HG03135 (cell line): ENCODE results near the gene NRL.

ENCODE experiments used
- ATAC-seq: cut with Tn5 transposase; IDR thresholded peaks from one replicate; pipeline ENCODE4 v1.9.1; 2021; ENCODE audit warnings: mild to moderate bottlenecking, moderate library complexity; ENCODE audit not compliant: unreplicated experiment

NRL gene

DNA sequence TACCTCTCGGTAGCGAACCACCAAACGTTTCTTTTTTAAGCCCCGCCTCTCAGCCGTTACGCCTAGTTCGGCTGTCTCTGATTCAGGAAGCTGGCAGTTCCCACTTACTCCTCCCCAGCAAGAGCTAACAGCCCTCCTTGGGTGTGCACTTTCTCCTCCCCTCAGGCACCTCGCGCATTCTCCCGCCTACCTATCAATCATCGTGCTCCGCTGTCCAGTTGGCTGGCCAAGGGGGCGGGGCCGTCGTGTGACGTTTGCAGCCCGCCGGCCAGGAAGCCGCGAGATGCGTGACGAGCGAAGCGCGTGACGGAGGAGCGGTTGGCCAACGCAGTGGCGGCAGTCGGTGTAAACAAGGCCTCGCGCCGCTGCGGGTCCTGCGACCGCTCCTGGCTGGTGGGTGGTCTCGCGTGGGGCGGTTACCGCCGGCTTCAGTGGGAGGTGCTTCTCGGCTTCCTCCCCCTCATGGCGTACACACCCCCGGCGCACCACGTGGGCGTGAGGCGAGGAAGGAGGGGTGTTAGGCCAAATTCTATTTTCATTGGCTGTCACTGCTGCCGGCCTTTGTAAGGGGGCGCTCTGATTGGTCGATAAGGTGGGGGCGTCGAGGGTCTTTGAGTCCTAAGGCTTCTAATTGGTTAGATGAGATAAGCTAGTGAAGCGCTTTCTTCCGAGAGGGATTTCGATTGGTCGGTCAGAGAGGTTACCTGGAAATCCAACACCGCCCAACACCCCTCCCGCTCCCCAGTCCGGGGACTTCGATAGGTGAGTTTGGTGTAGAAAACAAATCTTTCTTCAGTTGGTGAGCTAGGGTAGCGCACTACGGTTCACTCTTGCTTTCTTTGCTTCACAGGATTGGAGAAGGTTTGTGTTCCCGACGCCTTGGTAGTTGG lies at the start of gene NRL, which contains the start of gene DCAF11:
NRL (minus strand) TSS at position 418 of the 890 bp plus-strand sequence. CDS start 32,101 bp downstream, outside the sequence.
DCAF11 (plus strand) TSS at position 246 of the 890 bp plus-strand sequence. CDS start 818 bp downstream, outside the sequence.
- ATAC-seq = peak; percentile 80

DNA sequence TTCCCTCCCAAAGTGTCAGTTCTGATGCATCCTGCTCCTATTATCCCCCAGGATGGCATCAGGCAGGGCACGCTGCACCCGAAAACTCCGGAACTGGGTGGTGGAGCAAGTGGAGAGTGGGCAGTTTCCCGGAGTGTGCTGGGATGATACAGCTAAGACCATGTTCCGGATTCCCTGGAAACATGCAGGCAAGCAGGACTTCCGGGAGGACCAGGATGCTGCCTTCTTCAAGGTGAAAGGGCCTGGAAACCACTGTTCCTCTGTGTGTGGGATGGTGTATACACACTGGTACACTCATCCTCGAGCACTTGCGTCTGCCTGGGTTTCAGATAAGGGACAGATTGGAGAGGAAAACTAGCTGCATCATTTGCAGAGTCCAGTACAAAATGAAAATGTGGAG lies 47.3 kb upstream of the NRL start:
- no peak for ATAC-seq

DNA sequence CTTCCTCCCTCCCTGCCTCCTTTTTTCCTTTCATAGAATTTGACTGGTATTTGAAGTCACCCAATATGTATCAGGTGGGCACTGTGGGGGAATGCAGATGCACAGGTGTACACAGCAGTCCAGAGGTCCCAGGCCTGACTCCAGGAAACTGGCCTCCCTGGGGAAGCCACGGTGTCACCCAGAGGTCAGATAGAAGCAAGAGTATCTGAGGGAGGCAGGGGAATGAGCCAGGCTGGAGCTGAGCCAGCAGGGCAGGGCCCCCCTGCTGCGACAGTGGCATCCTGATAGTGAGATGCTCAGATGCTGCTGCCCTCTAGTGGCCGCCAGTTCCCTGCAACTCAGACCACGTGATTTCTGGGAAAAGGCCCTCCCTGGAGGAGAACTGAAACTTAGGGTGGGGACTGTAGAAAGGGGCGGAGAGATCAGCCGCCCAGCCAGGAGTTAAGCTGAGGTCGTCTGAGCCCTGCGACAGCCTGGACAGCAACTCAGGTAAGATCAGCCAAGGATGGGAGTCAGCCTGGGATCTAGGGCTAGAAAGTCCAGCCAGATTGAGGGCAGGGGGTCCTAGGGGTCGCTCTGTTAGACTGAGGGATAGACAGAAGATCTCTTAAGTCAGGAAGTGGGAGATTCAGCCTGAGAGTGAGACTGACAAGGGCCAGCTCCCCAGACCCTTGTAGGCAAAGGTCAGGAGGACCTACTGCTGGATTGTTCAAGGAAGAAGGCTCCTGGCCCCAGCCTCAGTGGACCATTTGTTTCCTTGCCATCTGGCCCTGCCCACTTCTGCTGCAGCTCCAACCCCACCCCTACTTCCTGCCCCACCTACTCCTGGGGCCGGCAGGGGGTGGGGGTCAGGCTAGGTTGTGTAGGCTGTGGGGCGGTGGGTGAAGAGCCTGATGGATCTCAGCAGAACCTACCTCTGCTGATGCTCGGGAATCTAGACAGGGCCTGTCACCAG lies 46.4 kb upstream of the NRL start, which contains the start of gene IRF9:
IRF9 (plus strand) TSS at position 416 of the 955 bp plus-strand sequence. CDS start 880 bp downstream, outside the sequence.
- peak; percentile 78 for ATAC-seq

DNA sequence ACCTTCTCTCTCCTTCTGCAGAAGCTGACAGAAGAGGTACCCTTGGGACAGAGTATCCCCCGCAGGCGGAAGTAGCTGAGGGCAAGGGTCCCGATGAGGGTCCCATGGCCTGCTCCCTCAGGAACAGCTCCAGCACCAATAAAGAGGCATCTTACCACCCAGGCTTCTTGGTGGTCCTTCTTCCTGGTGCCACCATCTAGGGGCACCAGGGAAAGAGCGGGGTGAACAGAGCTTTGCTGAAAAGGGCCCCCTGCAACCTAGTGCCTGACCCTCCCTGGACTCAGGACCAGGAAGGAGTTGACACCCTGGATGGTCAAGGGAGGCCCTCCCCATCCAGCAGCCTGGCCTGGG lies 45.7 kb upstream of the NRL start:
- peak; percentile 6 for ATAC-seq

DNA sequence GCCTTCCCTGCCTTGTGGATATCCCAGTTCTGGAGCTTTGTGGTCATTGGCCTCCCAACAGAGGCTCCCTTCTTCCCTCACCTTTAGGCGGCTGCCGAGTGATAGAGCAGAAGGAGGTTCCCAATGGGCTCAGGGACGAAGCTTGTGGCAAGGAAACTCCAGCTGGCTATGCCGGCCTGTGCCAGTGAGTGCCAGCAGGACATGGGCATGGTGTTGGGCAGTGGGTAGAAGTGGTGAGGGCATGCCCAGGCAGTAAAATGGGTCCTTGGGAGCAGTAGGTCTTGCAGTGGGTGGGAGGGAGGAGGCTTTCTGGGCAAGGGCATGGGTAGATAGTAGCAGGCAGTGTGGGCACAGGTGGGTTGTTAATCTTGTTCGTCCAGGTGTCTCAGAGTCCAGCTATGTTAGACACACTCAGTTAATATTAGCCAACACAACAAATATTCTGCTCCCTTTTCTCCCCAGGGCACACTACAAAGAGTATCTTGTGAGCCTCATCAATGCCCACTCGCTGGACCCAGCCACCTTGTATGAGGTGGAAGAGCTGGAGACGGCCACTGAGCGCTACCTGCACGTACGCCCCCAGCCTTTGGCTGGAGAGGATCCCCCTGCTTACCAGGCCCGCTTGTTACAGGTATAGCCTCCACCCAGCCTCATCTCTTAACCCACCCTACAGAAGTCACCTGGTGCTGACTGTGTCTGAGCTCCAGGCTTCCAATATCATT lies 45.2 kb upstream of the NRL start:
- no peak for ATAC-seq

DNA sequence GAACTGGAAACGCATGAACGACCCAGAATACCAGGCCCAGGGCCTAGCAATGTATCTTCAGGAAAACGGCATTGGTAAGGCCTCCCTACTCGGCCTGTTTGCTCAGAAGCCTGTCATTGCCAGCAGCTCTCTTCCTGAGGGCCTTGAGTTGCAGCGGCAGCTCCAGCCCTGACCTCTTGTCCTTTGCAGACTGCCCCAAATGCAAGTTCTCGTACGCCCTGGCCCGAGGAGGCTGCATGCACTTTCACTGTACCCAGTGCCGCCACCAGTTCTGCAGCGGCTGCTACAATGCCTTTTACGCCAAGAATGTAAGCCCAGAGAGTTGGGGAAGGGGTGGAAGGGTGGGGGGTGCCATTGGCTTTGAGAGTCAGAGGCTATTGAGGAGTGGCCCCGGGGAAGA lies 42.6 kb upstream of the NRL start:
- no peak for ATAC-seq

DNA sequence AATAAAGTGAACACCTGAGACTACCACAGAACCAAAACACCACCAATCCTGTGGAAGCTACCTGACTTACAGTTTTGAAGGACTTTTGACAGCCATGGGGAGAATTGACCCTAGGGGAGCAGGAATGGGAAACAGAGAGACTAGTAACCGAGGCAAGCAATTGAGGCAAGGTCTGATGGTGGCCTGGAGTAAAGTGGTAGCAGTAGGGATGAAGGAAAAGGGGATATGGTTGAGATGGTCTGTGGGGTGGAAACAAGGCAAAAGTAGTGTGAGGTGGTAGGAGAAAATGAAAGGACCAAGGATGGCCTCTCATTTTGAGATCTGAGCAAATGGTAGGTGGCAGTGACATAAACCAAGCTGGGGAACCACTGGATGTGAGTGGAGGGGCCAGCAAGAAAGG lies 42.1 kb upstream of the NRL start:
- ATAC-seq = no peak

DNA sequence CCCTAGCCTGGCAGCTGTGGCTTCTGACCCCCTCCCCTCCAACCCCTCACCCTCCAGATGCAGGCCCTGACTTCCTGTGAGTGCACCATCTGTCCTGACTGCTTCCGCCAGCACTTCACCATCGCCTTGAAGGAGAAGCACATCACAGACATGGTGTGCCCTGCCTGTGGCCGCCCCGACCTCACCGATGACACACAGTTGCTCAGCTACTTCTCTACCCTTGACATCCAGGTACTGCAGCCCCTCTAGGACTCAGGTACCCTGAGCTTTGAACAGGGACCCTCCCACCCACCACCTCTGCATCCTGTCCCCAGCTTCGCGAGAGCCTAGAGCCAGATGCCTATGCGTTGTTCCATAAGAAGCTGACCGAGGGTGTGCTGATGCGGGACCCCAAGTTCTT lies 40.4 kb upstream of the NRL start:
- ATAC-seq = no peak

DNA sequence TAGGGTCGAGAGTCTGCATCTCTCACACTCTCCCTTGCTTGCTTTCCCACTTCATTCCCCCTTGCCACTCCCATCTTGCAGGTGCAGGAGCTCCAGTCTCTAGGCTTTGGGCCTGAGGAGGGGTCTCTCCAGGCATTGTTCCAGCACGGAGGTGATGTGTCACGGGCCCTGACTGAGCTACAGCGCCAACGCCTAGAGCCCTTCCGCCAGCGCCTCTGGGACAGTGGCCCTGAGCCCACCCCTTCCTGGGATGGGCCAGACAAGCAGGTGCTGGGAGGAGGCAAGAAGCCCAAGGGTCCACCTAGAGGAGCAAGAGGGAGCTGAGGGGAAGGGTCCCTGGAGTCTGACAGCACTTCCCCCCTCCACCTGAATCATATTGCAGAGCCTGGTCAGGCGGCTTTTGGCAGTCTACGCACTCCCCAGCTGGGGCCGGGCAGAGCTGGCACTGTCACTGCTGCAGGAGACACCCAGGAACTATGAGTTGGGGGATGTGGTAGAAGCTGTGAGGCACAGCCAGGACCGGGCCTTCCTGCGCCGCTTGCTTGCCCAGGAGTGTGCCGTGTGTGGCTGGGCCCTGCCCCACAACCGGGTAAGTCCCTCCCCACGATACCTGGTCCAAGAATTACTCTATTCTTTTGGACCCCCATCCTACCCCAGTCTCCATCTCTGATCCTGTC lies 36.8 kb upstream of the NRL start:
- no peak for ATAC-seq

DNA sequence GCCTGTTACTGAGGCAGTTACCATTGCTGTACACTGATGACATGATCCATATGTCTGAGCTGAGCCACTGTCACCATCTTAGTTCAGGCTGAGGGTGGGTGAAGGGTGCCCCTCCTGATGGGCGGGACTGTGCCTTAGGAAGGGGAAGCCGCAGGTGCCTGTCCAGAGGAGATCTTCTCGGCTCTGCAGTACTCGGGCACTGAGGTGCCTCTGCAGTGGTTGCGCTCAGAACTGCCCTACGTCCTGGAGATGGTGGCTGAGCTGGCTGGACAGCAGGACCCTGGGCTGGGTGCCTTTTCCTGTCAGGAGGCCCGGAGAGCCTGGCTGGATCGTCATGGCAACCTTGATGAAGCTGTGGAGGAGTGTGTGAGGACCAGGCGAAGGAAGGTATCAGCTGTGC lies 36.2 kb upstream of the NRL start:
- no peak for ATAC-seq

DNA sequence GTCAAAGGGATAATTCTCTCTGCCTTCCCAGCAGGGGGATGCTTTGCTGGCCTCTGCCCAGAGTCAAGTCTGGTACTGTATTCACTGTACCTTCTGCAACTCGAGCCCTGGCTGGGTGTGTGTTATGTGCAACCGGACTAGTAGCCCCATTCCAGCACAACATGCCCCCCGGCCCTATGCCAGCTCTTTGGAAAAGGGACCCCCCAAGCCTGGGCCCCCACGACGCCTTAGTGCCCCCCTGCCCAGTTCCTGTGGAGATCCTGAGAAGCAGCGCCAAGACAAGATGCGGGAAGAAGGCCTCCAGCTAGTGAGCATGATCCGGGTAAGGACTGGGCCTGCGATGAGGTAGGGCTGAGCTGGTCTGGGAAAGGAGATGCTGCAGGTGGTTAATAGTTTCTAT lies 35.8 kb upstream of the NRL start:
- no peak for ATAC-seq

DNA sequence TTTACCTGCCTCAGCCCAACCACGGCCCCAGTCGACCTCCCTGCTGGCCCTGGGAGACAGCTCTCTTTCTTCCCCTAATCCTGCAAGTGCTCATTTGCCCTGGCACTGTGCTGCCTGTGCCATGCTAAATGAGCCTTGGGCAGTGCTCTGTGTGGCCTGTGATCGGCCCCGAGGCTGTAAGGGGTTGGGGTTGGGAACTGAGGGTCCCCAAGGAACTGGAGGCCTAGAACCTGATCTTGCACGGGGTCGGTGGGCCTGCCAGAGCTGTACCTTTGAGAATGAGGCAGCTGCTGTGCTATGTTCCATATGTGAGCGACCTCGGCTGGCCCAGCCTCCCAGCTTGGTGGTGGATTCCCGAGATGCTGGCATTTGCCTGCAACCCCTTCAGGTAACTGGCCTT lies 35.3 kb upstream of the NRL start:
- no peak for ATAC-seq

DNA sequence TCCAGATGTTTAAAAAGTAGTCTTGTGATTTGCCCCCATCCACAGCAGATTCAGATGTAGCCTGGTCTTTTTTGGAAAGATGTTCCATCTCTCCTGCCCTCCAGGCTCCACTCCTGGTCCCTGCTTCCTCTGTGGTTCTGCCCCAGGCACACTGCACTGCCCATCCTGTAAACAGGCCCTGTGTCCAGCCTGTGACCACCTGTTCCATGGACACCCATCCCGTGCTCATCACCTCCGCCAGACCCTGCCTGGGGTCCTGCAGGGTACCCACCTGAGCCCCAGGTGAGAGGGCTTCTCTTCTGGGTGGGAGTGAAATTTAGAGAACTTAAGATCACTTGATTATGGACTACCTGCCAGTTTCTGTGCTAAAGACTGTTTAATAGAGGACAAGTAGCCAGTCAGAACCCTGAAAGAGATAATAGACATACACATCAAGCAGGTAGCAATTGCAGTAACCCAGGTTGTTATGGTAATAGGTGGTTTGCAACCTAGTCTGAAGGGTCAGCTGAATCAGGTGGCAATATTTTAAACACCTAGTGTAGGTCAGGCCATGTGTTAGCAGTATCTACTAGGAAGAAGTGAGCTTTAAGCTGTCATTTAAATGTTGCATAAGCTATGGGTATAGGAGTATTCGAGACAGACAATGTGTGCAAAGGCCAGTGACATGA lies 34.7 kb upstream of the NRL start:
- ATAC-seq = no peak

DNA sequence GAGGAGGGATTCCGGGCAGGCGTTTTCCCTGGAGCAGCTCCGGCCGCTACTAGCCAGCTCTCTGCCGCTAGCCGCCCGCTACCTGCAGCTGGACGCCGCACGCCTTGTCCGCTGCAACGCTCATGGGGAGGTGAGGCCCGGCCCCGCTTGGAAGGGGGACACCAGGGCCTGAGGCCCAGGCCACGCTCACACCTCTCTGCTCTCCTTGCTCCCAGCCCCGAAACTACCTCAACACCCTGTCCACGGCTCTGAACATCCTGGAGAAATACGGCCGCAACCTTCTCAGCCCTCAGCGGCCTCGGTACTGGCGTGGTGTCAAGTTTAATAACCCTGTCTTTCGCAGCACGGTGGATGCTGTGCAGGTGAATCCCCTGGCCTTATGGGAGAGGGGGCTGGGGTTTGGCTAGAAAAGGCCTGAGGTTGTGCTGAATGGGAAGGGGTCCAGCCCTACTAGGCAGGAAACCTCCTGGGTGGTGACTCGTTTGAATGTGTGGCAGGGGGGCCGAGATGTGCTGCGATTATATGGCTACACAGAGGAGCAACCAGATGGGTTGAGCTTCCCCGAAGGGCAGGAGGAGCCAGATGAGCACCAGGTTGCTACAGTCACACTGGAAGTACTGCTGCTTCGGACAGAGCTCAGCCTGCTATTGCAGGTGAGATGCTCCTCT lies 33.1 kb upstream of the NRL start:
- ATAC-seq = no peak

DNA sequence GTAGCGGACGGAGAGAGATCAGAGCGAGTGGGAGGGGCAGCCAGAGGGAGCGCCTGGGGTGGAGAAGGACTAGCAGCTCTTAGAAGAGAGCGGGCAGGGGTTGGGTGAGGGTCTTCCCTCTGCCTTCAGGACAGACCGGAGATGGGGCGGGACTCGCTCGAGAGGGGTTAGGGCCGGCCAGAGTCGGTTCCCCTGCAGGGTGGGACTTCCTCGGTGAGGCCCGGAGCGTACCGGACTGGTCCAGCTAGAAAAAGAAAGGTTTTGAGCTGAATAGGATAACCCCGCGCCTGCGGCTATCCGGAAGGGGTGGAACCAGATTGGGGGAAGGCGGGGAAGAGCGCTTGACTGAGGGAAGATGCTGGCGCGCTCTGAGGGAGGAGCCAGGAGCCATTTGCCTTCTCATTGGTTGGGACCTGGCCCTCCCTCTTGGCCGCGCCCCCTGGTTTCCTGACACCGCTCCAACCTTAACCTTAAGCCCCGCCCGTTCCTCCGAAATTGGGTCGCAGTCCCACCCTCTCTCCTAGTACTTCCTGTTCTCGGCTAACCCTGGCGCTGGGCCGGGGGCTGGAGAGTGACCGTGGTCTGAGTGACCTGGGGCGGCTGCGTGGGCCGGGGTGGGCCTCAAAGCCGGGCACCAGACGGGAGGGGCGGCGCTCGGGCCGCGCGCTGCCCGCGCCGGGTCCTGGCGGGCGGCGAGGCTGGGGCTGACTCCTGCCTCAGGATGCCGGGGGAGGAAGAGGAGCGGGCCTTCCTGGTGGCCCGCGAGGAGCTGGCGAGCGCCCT lies 32.4 kb upstream of the NRL start, which contains the start of gene RNF31:
RNF31 (plus strand) TSS at position 521 of the 783 bp plus-strand sequence; CDS start at position 722, 201 bp downstream.
- ATAC-seq = peak; percentile 79

DNA sequence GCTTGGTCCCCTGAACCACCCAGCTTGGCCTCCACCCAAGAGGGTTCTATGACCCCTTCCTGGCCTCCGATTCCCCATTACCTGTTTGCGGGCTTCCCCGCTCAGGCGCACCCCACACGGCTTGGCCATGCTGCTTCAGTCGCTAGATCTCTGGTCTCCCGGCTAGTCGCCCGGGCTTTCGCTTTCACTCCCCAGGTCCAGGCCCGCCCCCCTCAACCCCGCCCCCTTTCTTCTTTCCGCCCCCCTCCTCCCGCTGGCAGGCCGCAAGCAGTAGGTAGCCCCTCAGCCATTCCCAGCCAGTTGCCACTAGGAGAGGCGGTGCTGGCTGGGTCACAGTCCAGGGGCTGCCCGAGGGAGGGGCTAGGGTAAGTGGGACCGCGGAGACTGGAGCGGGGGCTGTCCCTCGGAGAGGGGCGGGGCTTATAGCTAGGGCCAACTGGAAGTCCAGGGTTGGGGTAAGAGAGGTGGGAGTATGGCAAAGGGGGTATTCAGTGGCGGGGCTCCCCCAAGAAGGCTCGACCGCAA lies 31.8 kb upstream of the NRL start, which contains the start of gene PSME2:
PSME2 (minus strand) TSS at position 158 of the 525 bp plus-strand sequence; CDS start at position 129, 29 bp downstream.
- peak; percentile 59 for ATAC-seq

DNA sequence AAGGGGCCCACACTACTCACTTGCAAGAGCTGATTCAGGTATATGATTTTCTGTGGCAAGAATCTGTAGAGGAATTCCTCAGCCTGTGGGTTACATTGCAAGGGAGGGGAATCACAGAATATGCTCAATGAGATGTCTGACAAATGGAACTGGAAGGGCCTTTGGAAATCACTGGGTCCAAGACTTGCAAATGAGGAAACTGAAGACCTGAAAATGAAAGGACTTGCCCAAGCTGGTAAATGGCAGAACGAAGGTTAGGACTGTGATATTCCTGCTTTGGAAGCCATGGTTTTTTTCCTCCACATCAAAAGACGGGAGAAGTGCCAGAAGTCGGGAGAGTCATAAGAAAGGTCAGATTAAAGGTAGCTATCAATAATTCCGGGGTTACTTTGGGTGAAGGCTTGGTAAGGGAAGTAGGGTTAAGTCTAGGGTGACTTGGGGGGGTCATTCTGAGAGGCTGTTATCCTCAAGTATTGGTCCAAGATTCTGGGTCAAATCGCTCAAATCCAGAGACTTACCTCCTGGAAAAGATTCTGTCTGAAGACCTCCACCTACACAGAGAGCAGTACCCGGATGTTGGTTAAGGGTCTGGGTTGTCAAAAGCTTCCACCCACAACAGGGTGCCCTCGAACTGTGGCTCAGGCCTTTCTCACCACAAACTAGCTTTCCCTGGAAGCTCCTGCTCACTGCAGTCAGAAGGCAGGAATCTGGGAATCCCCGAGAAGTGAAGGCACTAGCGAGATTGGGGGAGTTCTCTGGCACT lies 31.1 kb upstream of the NRL start:
- no peak for ATAC-seq
